IMR-90 (cell line): ENCODE results near the gene SLC38A8. TPM values are rescaled to one million over a fixed set of nuclear protein-coding genes. Genes with fewer than 3 reads are reported as not detected.

Experiments
- ATAC-seq: fragments of 200-7000 bp; cut with Tn5 transposase; 2 replicates; pipeline ENCODE4 v1.9.1; 2020; ENCODE audit warnings: low read depth, mild to moderate bottlenecking, moderate library complexity
- BruUV-seq: library from RNA; stranded (reverse); fragments of 400-500 nt; replicated peaks from 2 replicates; lab custom pipeline; 2021; lab: Mats Ljungman, UMichigan
- CTCF ChIA-PET: fragments of 300-600 bp; formaldehyde crosslinking; extraction: SDS; loops from one replicate; lab custom pipeline; 2021; ENCODE audit warnings: antibody characterized with exemption; lab: Yijun Ruan, JAX
- POLR2A ChIA-PET: fragments of 300-600 bp; sonication (Branson Sonifier 250); formaldehyde crosslinking; loops from one replicate; lab custom pipeline; 2022; ENCODE audit warnings: antibody characterized with exemption; ENCODE audit not compliant: unreplicated experiment; lab: Charles Lee
- DNase-seq: peaks from one replicate; pipeline ENCODE4 v3.0.0; 2013
- H2AFZ ChIP-seq: replicated peaks from 2 replicates; pipeline ENCODE3; 2013; ENCODE audit warnings: low read length, mild to moderate bottlenecking; ENCODE audit not compliant: poor library complexity
- H2AK5ac ChIP-seq: 2 replicates; pipeline ENCODE4 v1.6.1; 2013; ENCODE audit warnings: low read depth, low read length, inconsistent platforms
- H2AK9ac ChIP-seq: replicated peaks from 2 replicates; pipeline ENCODE3; 2013; ENCODE audit warnings: mild to moderate bottlenecking, low read depth, low read length, moderate library complexity; ENCODE audit not compliant: poor library complexity
- H2BK120ac ChIP-seq: 2 replicates; pipeline ENCODE4 v1.6.1; 2013; ENCODE audit warnings: low read depth, low read length, inconsistent platforms
- H2BK15ac ChIP-seq: 3 replicates; pipeline ENCODE4 v1.6.1; 2013; ENCODE audit warnings: low read depth, low read length, inconsistent platforms
- H2BK20ac ChIP-seq: 2 replicates; pipeline ENCODE4 v1.6.1; 2013; ENCODE audit warnings: low read depth, mild to moderate bottlenecking, inconsistent platforms, low read length, moderate library complexity
- H2BK5ac ChIP-seq: 2 replicates; pipeline ENCODE4 v1.6.1; 2013; ENCODE audit warnings: mild to moderate bottlenecking, low read depth, low read length, inconsistent platforms; ENCODE audit not compliant: poor library complexity, severe bottlenecking
- H3K14ac ChIP-seq: replicated peaks from 2 replicates; pipeline ENCODE4 v1.6.1; 2013; ENCODE audit warnings: low read depth, low read length, inconsistent platforms
- H3K18ac ChIP-seq: 2 replicates; pipeline ENCODE4 v1.6.1; 2013; ENCODE audit warnings: low read depth, low read length, control low read depth
- H3K23ac ChIP-seq: 2 replicates; pipeline ENCODE4 v1.6.1; 2013; ENCODE audit warnings: low read depth, low read length, inconsistent platforms
- H3K27ac ChIP-seq: 2 replicates; pipeline ENCODE4 v1.5.1; 2013; ENCODE audit warnings: mild to moderate bottlenecking, control low read depth, low read length; ENCODE audit not compliant: insufficient read depth
- H3K27me3 ChIP-seq: 2 replicates; pipeline ENCODE4 v1.6.1; 2013; ENCODE audit warnings: low read length; ENCODE audit not compliant: control insufficient read depth, insufficient read depth
- H3K36me3 ChIP-seq: 2 replicates; pipeline ENCODE4 v1.6.1; 2013; ENCODE audit warnings: low read length, mixed read lengths; ENCODE audit not compliant: control insufficient read depth, insufficient read depth
- H3K4ac ChIP-seq: 2 replicates; pipeline ENCODE4 v1.6.1; 2013; ENCODE audit warnings: low read depth, low read length, inconsistent platforms
- H3K4me1 ChIP-seq: 2 replicates; pipeline ENCODE4 v1.6.1; 2013; ENCODE audit warnings: low read length, mixed read lengths; ENCODE audit not compliant: control insufficient read depth, insufficient read depth
- H3K4me2 ChIP-seq: 2 replicates; pipeline ENCODE4 v1.6.1; 2013; ENCODE audit warnings: low read depth, mild to moderate bottlenecking, control low read depth, low read length, moderate library complexity
- H3K4me3 ChIP-seq: 2 replicates; pipeline ENCODE4 v1.5.1; 2013; ENCODE audit warnings: low read depth, mild to moderate bottlenecking, control low read depth, low read length, moderate library complexity; ENCODE audit not compliant: insufficient read depth
- H3K56ac ChIP-seq: 2 replicates; pipeline ENCODE4 v1.6.1; 2013; ENCODE audit warnings: low read length, inconsistent platforms; ENCODE audit not compliant: insufficient read depth; ENCODE audit errors: extremely low read depth
- H3K79me1 ChIP-seq, 2 experiments: 2 replicates each; pipeline ENCODE4 v1.6.1; 2013; ENCODE audit warnings: low read length in 2 of 2, inconsistent platforms in 1 of 2, low read depth in 1 of 2
- H3K9ac ChIP-seq: 2 replicates; pipeline ENCODE4 v1.6.1; 2013; ENCODE audit warnings: low read depth, low read length, control low read depth
- H3K9me1 ChIP-seq: 2 replicates; pipeline ENCODE4 v1.6.1; 2013; ENCODE audit warnings: low read length, inconsistent platforms; ENCODE audit not compliant: insufficient read depth
- H3K9me3 ChIP-seq: 2 replicates; pipeline ENCODE4 v1.6.1; 2013; ENCODE audit warnings: low read length; ENCODE audit not compliant: control insufficient read depth, insufficient read depth
- H4K20me1 ChIP-seq: 2 replicates; pipeline ENCODE4 v1.6.1; 2013; ENCODE audit warnings: low read length, inconsistent platforms; ENCODE audit not compliant: insufficient read depth
- H4K5ac ChIP-seq: 2 replicates; pipeline ENCODE4 v1.6.1; 2013; ENCODE audit warnings: mild to moderate bottlenecking, low read depth, low read length, control low read depth
- H4K8ac ChIP-seq, 2 experiments: 2 replicates each; pipeline ENCODE4 v1.6.1; 2013; ENCODE audit warnings: low read depth in 2 of 2, low read length in 2 of 2, control low read depth in 1 of 2, inconsistent platforms in 1 of 2
- H4K91ac ChIP-seq: 2 replicates; pipeline ENCODE4 v1.6.1; 2013; ENCODE audit warnings: low read depth, low read length, inconsistent platforms; ENCODE audit not compliant: insufficient read depth
- BHLHE40 ChIP-seq: fragments of 150-350 bp; IDR thresholded peaks from 2 replicates; pipeline ENCODE4 v1.6.1; 2016; ENCODE audit warnings: mild to moderate bottlenecking, low read depth, low read length
- CEBPB ChIP-seq: IDR thresholded peaks from 2 replicates; pipeline ENCODE4 v1.6.1; 2012; ENCODE audit warnings: low read depth, low read length, improper control_type of control experiment
- CHD1 ChIP-seq: IDR thresholded peaks from 2 replicates; pipeline ENCODE4 v1.6.1; 2012; ENCODE audit warnings: low read depth, low read length, improper control_type of control experiment
- FOS ChIP-seq: fragments of 150-350 bp; IDR thresholded peaks from 2 replicates; pipeline ENCODE4 v1.6.1; 2016; ENCODE audit warnings: low read depth, low read length
- MAFK ChIP-seq: IDR thresholded peaks from 2 replicates; pipeline ENCODE4 v1.6.1; 2012; ENCODE audit warnings: low read depth, low read length, improper control_type of control experiment
- MAZ ChIP-seq: IDR thresholded peaks from 2 replicates; pipeline ENCODE4 v1.6.1; 2012; ENCODE audit warnings: low read depth, mild to moderate bottlenecking, low read length, improper control_type of control experiment, moderate library complexity, borderline replicate concordance
- MXI1 ChIP-seq: IDR thresholded peaks from 2 replicates; pipeline ENCODE4 v1.6.1; 2012; ENCODE audit warnings: low read depth, mild to moderate bottlenecking, low read length, moderate library complexity, borderline replicate concordance
- NFE2L2 ChIP-seq: fragments of 150-350 bp; IDR thresholded peaks from 2 replicates; pipeline ENCODE4 v1.6.1; 2016; ENCODE audit warnings: low read depth, mild to moderate bottlenecking, low read length
- POLR2A ChIP-seq: IDR thresholded peaks from 2 replicates; pipeline ENCODE4 v1.6.1; 2012; ENCODE audit warnings: mild to moderate bottlenecking, low read depth, low read length
- RAD21 ChIP-seq: IDR thresholded peaks from 2 replicates; pipeline ENCODE4 v1.6.1; 2012; ENCODE audit warnings: low read length, improper control_type of control experiment
- RCOR1 ChIP-seq: IDR thresholded peaks from 2 replicates; pipeline ENCODE4 v1.6.1; 2012; ENCODE audit warnings: mild to moderate bottlenecking, low read length, improper control_type of control experiment; ENCODE audit not compliant: insufficient replicate concordance
- RFX5 ChIP-seq: IDR thresholded peaks from 2 replicates; pipeline ENCODE4 v1.8.0; 2012; ENCODE audit warnings: low read depth, mild to moderate bottlenecking, low read length, moderate library complexity
- SMC3 ChIP-seq: fragments of 150-350 bp; IDR thresholded peaks from 2 replicates; pipeline ENCODE4 v1.6.1; 2016; ENCODE audit warnings: low read depth, mild to moderate bottlenecking, antibody characterized with exemption, low read length, moderate library complexity
- WGBS, 2 experiments: methylation state at CpG; one replicate each; pipeline versions ENCODE4 v1.1.5 to v1.1.7; 2013; ENCODE audit warnings: missing lambda C conversion rate in 2 of 2; ENCODE audit not compliant: insufficient read length in 1 of 2; ENCODE audit errors: extremely low coverage in 2 of 2; 5-methylcytosine and 5-hydroxymethylcytosine counted together
- dilution Hi-C: fragments of 300-500 bp; cut with HindIII; formaldehyde crosslinking; loops from one replicate; pipeline ENCODE4 v1.14.3; 2018; ENCODE audit warnings: low sequenced_read_pairs; ENCODE audit not compliant: unreplicated experiment
- in situ Hi-C: fragments of 300-500 bp; cut with MboI; formaldehyde crosslinking; loops from 3 replicates; pipeline ENCODE4 v1.14.3; 2019; ENCODE audit warnings: low sequenced_read_pairs, inconsistent platforms, mixed read lengths
- intact Hi-C: fragments of 100-400 bp; cut with micrococcal nuclease; formaldehyde crosslinking; loops from 2 replicates; pipeline ENCODE4 v1.10.0; 2022
- polyA plus RNA-seq, 3 experiments: library from polyadenylated mRNA; depleted of rRNA; stranded (reverse); fragments of >200 nt; gene quantifications; 2 replicates each; pipeline ENCODE4 v1.2.3, GENCODE V29; 2012; ENCODE audit warnings: low replicate concordance in 1 of 3
- total RNA-seq: library from RNA; depleted of rRNA; stranded (reverse); fragments of >200 nt; gene quantifications from 2 replicates; pipeline ENCODE4 v1.2.3, GENCODE V29; 2012
- TF ChIP-seq, protein P1 (sequence below): conservative IDR thresholded peaks from 2 replicates; pipeline ENCODE4 v1.5.1; 2012; ENCODE audit warnings: mild to moderate bottlenecking, low read depth, low read length, improper control_type of control experiment
- TF ChIP-seq, protein P2 (sequence below): fragments of 150-350 bp; IDR thresholded peaks from 2 replicates; pipeline ENCODE4 v1.6.1; 2016; ENCODE audit warnings: low read depth, mild to moderate bottlenecking, low read length, moderate library complexity, borderline replicate concordance
- TF ChIP-seq, protein P3 (sequence below): fragments of 150-350 bp; IDR thresholded peaks from 2 replicates; pipeline ENCODE4 v1.6.1; 2017; ENCODE audit warnings: mild to moderate bottlenecking, antibody characterized with exemption, low read length, low read depth

SLC38A8 gene
- total and polyA plus RNA-seq, 2 of the 4 experiments (the other 2 are of a cell fraction) = not detected

GRCh38 chr16:84061236-84061819, 18.7 kb upstream of the SLC38A8 start:
- no peak overlapping the region for H2BK120ac ChIP-seq
- no peak overlapping the region for H2BK20ac ChIP-seq
- no peaks in the 10 kb centered on the region for H3K27me3 ChIP-seq
- intact Hi-C loops = no loop called here
- ChIA-PET CTCF (interaction anchor here (0.9 to 1.5 kb wide), 2 partner anchors 17 to 104 kb away, joined by 4 to 6 read pairs; no protein-coding TSS in a partner anchor), POLR2A (no interaction called here)
- H3K23ac ChIP-seq = no peak overlapping the region
- no peak overlapping the region for H3K14ac ChIP-seq
- 0 out of 2 replicates have a peak, but pooled peaks cover 3% of the 10 kb centered on the region for H4K20me1 ChIP-seq
- no peak overlapping the region for H4K5ac ChIP-seq
- H3K9me3 ChIP-seq = no peaks in the 10 kb centered on the region
- no peak overlapping the region for H2BK15ac ChIP-seq
- H2AFZ ChIP-seq = no peak overlapping the region
- H4K8ac ChIP-seq = no peak overlapping the region
- peaks cover 1% of the 10 kb centered on the region; the same call in 1 of the 2 replicates for H3K4me1 ChIP-seq
- peaks cover 42% of the 10 kb centered on the region for H3K36me3 ChIP-seq
- H3K79me1 ChIP-seq = peaks cover 0 to 4% of the 10 kb centered on the region in 2 experiments; a peak in 1 of 4 replicates
- no peak overlapping the region for H3K4ac ChIP-seq
- WGBS, 2 experiments = 86% methylated on average over 7 of the region's 7 CpGs; no CpG with 5 or more reads in 1 of the 2 experiments
- no peak overlapping the region for H2BK5ac ChIP-seq
- H2AK9ac ChIP-seq = no peak overlapping the region
- dilution Hi-C loops = no loop called here
- H3K4me2 ChIP-seq = no peak overlapping the region
- no peak overlapping the region for H3K27ac ChIP-seq
- BruUV-seq = no TSS peak
- TF ChIP-seq FOS (no peak), MAFK (no peak), RCOR1 (no peak), SMC3 (no peak), RFX5 (no peak), NFE2L2 (no peak), CHD1 (no peak), CEBPB (no peak), MAZ (no peak), POLR2A (no peak), MXI1 (no peak), RAD21 (no peak), BHLHE40 (no peak)
- TF ChIP-seq, protein P1, sequence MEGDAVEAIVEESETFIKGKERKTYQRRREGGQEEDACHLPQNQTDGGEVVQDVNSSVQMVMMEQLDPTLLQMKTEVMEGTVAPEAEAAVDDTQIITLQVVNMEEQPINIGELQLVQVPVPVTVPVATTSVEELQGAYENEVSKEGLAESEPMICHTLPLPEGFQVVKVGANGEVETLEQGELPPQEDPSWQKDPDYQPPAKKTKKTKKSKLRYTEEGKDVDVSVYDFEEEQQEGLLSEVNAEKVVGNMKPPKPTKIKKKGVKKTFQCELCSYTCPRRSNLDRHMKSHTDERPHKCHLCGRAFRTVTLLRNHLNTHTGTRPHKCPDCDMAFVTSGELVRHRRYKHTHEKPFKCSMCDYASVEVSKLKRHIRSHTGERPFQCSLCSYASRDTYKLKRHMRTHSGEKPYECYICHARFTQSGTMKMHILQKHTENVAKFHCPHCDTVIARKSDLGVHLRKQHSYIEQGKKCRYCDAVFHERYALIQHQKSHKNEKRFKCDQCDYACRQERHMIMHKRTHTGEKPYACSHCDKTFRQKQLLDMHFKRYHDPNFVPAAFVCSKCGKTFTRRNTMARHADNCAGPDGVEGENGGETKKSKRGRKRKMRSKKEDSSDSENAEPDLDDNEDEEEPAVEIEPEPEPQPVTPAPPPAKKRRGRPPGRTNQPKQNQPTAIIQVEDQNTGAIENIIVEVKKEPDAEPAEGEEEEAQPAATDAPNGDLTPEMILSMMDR = no peak
- TF ChIP-seq, protein P2, sequence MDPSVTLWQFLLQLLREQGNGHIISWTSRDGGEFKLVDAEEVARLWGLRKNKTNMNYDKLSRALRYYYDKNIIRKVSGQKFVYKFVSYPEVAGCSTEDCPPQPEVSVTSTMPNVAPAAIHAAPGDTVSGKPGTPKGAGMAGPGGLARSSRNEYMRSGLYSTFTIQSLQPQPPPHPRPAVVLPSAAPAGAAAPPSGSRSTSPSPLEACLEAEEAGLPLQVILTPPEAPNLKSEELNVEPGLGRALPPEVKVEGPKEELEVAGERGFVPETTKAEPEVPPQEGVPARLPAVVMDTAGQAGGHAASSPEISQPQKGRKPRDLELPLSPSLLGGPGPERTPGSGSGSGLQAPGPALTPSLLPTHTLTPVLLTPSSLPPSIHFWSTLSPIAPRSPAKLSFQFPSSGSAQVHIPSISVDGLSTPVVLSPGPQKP = no peak
- TF ChIP-seq, protein P3, sequence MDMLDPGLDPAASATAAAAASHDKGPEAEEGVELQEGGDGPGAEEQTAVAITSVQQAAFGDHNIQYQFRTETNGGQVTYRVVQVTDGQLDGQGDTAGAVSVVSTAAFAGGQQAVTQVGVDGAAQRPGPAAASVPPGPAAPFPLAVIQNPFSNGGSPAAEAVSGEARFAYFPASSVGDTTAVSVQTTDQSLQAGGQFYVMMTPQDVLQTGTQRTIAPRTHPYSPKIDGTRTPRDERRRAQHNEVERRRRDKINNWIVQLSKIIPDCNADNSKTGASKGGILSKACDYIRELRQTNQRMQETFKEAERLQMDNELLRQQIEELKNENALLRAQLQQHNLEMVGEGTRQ = no peak
- H4K91ac ChIP-seq = no peak overlapping the region
- no peak overlapping the region for H3K4me3 ChIP-seq
- ATAC-seq = no peak
- in situ Hi-C loops = no loop called here
- no peak overlapping the region for H3K18ac ChIP-seq
- H2AK5ac ChIP-seq = no peak overlapping the region
- no peak overlapping the region for H3K56ac ChIP-seq
- no peak overlapping the region for H3K9ac ChIP-seq
- no peaks in the 10 kb centered on the region for H3K9me1 ChIP-seq
- no peak for DNase-seq
